GM21723 (cell line): ENCODE results near the gene ZMPSTE24.

Experiments used
- ATAC-seq: cut with Tn5 transposase; IDR thresholded peaks from one replicate; pipeline ENCODE4 v1.9.1; 2021; ENCODE audit warnings: mild to moderate bottlenecking, moderate library complexity; ENCODE audit not compliant: unreplicated experiment

Gene ZMPSTE24

GRCh38 chr1:40303051-40303771 lies 45.2 kb downstream of the ZMPSTE24 start:
- ATAC-seq = no peak

GRCh38 chr1:40303790-40304189 lies 45.8 kb downstream of the ZMPSTE24 start:
- no peak for ATAC-seq

GRCh38 chr1:40305451-40305850 lies 47.4 kb downstream of the ZMPSTE24 start:
- ATAC-seq = no peak

- no peak for ATAC-seq
Measured at GRCh38 chr1:40305871-40306270, 47.8 kb downstream of the ZMPSTE24 start.

GRCh38 chr1:40306296-40306695 lies 48.3 kb downstream of the ZMPSTE24 start:
- no peak for ATAC-seq

GRCh38 chr1:40307186-40307585 lies 49.1 kb downstream of the ZMPSTE24 start:
- no peak for ATAC-seq

- ATAC-seq = no peak
Measured at GRCh38 chr1:40308036-40308727, 50.1 kb downstream of the ZMPSTE24 start.

- ATAC-seq = no peak
Measured at GRCh38 chr1:40309374-40310128, 51.5 kb downstream of the ZMPSTE24 start.

- no peak for ATAC-seq
Measured at GRCh38 chr1:40310129-40310461, 52.1 kb downstream of the ZMPSTE24 start.

GRCh38 chr1:40310983-40311642 lies 53.1 kb downstream of the ZMPSTE24 start:
- ATAC-seq = no peak

GRCh38 chr1:40311692-40312091 lies 53.7 kb downstream of the ZMPSTE24 start:
- ATAC-seq = no peak

GRCh38 chr1:40312238-40313205 lies 54.5 kb downstream of the ZMPSTE24 start:
- peak; percentile 51 for ATAC-seq

GRCh38 chr1:40313329-40313957 lies 55.4 kb downstream of the ZMPSTE24 start:
- ATAC-seq = no peak

- ATAC-seq = no peak
Measured at GRCh38 chr1:40313958-40314720, 56.1 kb downstream of the ZMPSTE24 start.

- ATAC-seq = no peak
Measured at GRCh38 chr1:40314721-40315238, 56.7 kb downstream of the ZMPSTE24 start.

- ATAC-seq = peak; percentile 42
Measured at GRCh38 chr1:40315239-40315794, 57.3 kb downstream of the ZMPSTE24 start.

GRCh38 chr1:40315795-40316594 lies 58.0 kb downstream of the ZMPSTE24 start:
- ATAC-seq = peak; percentile 13
